GM12878 (cell line): ENCODE measurements around the gene SOX30. TPM values are rescaled to one million over a fixed set of nuclear protein-coding genes. Genes with fewer than 3 reads are reported as not detected.

Experiments used
- GATAD2B ChIP-seq: fragments of 450-650 bp; conservative IDR thresholded peaks from 2 replicates; pipeline ENCODE4 v1.6.1; 2017; ENCODE audit warnings: low read depth, mild to moderate bottlenecking, moderate library complexity
- KAT2A ChIP-seq: conservative IDR thresholded peaks from 2 replicates; pipeline ENCODE4 v1.6.1; 2011; ENCODE audit warnings: low read depth, low read length; ENCODE audit not compliant: control insufficient read depth
- NR2F1 ChIP-seq: fragments of 450-650 bp; conservative IDR thresholded peaks from 2 replicates; pipeline ENCODE4 v1.6.1; 2017; ENCODE audit warnings: mild to moderate bottlenecking
- SPI1 ChIP-seq: IDR thresholded peaks from 2 replicates; pipeline ENCODE4 v1.6.1; 2011; ENCODE audit warnings: low read depth, mild to moderate bottlenecking, low read length, moderate library complexity, borderline replicate concordance; ENCODE audit not compliant: insufficient read depth
- polyA plus RNA-seq, 11 experiments: library from polyadenylated mRNA; depleted of rRNA in 4 of 11; unstranded in 6 of 11; stranded (reverse) in 5 of 11; fragments of >200 nt; fragmentation: Nextera tagmentation in 4 of 11; fragmentation: Illumina TruSeq in 1 of 11; extraction: Ambion mirVana in 4 of 11; extraction: Trizol in 1 of 11; gene quantifications; 1 replicate in 1 of 11; 2 replicates in 10 of 11; pipeline versions ENCODE4 v1.2.1 to v1.2.3, GENCODE V29; 2011 to 2016; ENCODE audit warnings: inconsistent platforms in 2 of 11, missing spikeins in 2 of 11, low read depth in 1 of 11
- total RNA-seq, 4 experiments: library from RNA; depleted of rRNA in 3 of 4; stranded (reverse); fragments of >200 nt in 3 of 4; fragmentation: Illumina TruSeq in 1 of 4; extraction: Trizol in 1 of 4; gene quantifications; 2 replicates each; pipeline versions ENCODE4 v1.2.1 to v1.2.3, GENCODE V29; 2013 to 2021
- TF ChIP-seq, protein P1 (sequence below): fragments of 450-650 bp; IDR thresholded peaks from 2 replicates; pipeline ENCODE4 v1.6.1; 2016; ENCODE audit warnings: mild to moderate bottlenecking, moderate library complexity, borderline replicate concordance
- TF ChIP-seq, protein P2 (sequence below): fragments of 450-650 bp; formaldehyde crosslinking; IDR thresholded peaks from 2 replicates; pipeline ENCODE4 v1.4.0; 2022; ENCODE audit warnings: mild to moderate bottlenecking, moderate library complexity

SOX30 gene
- total and polyA plus RNA-seq, 10 of the 15 experiments (the other 5 are each of a cell fraction or from before 2014, with no cell fraction given) = 0.06 to 0.32 (median 0.10) TPM; not detected in 2

DNA sequence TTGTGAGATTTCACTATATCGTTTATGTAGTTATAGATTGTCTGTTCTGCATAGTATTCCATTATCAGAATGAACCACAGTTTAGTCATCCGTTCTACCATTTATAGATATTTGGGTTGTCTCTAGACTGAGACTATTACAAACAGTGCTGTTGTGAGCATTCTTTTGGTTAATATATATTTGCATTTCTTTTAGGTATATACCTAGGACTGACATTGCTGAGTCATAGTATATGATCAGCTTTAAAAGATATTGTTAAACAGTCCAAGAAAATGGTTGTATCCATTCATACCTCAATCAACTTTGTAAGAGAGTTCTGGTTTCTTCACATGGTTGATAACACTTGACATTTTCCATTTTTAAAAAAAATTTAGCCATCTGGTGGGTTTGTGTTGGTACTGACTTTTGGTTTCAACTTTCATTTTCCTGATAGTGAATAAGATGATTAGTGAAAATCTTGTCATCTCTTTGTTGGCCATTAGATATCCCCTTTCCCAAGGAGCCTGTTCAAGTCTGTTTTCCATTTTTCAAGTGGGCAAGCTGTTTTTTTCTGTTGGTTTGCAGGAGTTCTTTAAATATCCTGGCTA lies 53.8 kb downstream of the SOX30 start (continued):
- TF ChIP-seq, protein P1, sequence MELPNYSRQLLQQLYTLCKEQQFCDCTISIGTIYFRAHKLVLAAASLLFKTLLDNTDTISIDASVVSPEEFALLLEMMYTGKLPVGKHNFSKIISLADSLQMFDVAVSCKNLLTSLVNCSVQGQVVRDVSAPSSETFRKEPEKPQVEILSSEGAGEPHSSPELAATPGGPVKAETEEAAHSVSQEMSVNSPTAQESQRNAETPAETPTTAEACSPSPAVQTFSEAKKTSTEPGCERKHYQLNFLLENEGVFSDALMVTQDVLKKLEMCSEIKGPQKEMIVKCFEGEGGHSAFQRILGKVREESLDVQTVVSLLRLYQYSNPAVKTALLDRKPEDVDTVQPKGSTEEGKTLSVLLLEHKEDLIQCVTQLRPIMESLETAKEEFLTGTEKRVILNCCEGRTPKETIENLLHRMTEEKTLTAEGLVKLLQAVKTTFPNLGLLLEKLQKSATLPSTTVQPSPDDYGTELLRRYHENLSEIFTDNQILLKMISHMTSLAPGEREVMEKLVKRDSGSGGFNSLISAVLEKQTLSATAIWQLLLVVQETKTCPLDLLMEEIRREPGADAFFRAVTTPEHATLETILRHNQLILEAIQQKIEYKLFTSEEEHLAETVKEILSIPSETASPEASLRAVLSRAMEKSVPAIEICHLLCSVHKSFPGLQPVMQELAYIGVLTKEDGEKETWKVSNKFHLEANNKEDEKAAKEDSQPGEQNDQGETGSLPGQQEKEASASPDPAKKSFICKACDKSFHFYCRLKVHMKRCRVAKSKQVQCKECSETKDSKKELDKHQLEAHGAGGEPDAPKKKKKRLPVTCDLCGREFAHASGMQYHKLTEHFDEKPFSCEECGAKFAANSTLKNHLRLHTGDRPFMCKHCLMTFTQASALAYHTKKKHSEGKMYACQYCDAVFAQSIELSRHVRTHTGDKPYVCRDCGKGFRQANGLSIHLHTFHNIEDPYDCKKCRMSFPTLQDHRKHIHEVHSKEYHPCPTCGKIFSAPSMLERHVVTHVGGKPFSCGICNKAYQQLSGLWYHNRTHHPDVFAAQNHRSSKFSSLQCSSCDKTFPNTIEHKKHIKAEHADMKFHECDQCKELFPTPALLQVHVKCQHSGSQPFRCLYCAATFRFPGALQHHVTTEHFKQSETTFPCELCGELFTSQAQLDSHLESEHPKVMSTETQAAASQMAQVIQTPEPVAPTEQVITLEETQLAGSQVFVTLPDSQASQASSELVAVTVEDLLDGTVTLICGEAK = no peak
- TF ChIP-seq SPI1 (no peak), KAT2A (no peak), GATAD2B (no peak), NR2F1 (no peak)
- TF ChIP-seq, protein P2, sequence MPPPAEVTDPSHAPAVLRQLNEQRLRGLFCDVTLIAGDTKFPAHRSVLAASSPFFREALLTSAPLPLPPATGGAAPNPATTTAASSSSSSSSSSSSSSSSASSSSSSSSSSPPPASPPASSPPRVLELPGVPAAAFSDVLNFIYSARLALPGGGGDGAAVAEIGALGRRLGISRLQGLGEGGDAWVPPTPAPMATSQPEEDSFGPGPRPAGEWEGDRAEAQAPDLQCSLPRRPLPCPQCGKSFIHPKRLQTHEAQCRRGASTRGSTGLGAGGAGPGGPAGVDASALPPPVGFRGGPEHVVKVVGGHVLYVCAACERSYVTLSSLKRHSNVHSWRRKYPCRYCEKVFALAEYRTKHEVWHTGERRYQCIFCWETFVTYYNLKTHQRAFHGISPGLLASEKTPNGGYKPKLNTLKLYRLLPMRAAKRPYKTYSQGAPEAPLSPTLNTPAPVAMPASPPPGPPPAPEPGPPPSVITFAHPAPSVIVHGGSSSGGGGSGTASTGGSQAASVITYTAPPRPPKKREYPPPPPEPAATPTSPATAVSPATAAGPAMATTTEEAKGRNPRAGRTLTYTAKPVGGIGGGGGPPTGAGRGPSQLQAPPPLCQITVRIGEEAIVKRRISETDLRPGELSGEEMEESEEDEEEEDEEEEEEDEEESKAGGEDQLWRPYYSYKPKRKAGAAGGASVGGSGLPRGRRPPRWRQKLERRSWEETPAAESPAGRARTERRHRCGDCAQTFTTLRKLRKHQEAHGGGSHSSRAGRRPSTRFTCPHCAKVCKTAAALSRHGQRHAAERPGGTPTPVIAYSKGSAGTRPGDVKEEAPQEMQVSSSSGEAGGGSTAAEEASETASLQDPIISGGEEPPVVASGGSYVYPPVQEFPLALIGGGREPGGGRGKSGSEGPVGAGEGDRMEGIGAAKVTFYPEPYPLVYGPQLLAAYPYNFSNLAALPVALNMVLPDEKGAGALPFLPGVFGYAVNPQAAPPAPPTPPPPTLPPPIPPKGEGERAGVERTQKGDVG (CRISPR knock-in tag) = no peak
